A673 (cell line): Measurements from ENCODE around the gene ADORA2B. TPM values are rescaled to one million over a fixed set of nuclear protein-coding genes. Genes with fewer than 3 reads are reported as not detected.

Experiments used
- BruUV-seq: library from RNA; stranded (reverse); fragments of 400-500 nt; replicated peaks from 2 replicates; lab custom pipeline; 2021; lab: Mats Ljungman, UMichigan
- CTCF ChIA-PET: fragments of 300-600 bp; sonication (Branson Sonifier 250); formaldehyde crosslinking; loops from one replicate; lab custom pipeline; 2022; ENCODE audit warnings: antibody characterized with exemption; lab: Charles Lee
- POLR2A ChIA-PET: fragments of 300-600 bp; sonication (Branson Sonifier 250); formaldehyde crosslinking; loops from one replicate; lab custom pipeline; 2022; ENCODE audit warnings: antibody characterized with exemption; ENCODE audit not compliant: low non-redundant PET; lab: Charles Lee
- DNase-seq: peaks from one replicate; pipeline ENCODE4 v3.0.0-alpha.2; 2015; ENCODE audit warnings: low spot score
- H3K27ac ChIP-seq: fragments of 200-600 bp; sonication (generic); 2 replicates; pipeline ENCODE4 v1.5.1; 2016; ENCODE audit warnings: mixed run types, low read depth, mild to moderate bottlenecking, mixed read lengths, antibody characterized with exemption, low read length; ENCODE audit not compliant: poor library complexity, severe bottlenecking
- H3K27me3 ChIP-seq: fragments of 200-600 bp; sonication (generic); replicated peaks from 2 replicates; pipeline ENCODE4 v1.6.1; 2017; ENCODE audit warnings: mixed run types, low read depth, mild to moderate bottlenecking, mixed read lengths, antibody characterized with exemption, low read length; ENCODE audit not compliant: insufficient read depth, poor library complexity
- H3K36me3 ChIP-seq: fragments of 200-600 bp; sonication (generic); 2 replicates; pipeline ENCODE4 v1.6.1; 2016; ENCODE audit warnings: mixed run types, mild to moderate bottlenecking, mixed read lengths, antibody characterized with exemption, low read length; ENCODE audit not compliant: insufficient read depth, poor library complexity, severe bottlenecking
- H3K4me1 ChIP-seq: fragments of 200-600 bp; sonication (generic); 2 replicates; pipeline ENCODE4 v1.6.1; 2017; ENCODE audit warnings: mixed run types, mild to moderate bottlenecking, mixed read lengths, antibody characterized with exemption, low read length; ENCODE audit not compliant: insufficient read depth, poor library complexity, severe bottlenecking
- H3K4me3 ChIP-seq: fragments of 200-600 bp; sonication (generic); 2 replicates; pipeline ENCODE4 v1.5.1; 2016; ENCODE audit warnings: low read depth, mixed run types, mild to moderate bottlenecking, mixed read lengths, low read length; ENCODE audit not compliant: poor library complexity, severe bottlenecking
- H3K9me3 ChIP-seq: fragments of 200-600 bp; sonication (generic); 2 replicates; pipeline ENCODE4 v1.6.1; 2016; ENCODE audit warnings: mixed run types, low read depth, mild to moderate bottlenecking, mixed read lengths, antibody characterized with exemption, low read length; ENCODE audit not compliant: poor library complexity, severe bottlenecking
- CTCF ChIP-seq: fragments of 300-800, 200-600 bp; sonication (generic); conservative IDR thresholded peaks from 2 replicates; pipeline ENCODE4 v1.5.1; 2017; ENCODE audit warnings: low read depth, mild to moderate bottlenecking, antibody characterized with exemption, low read length, moderate library complexity, mixed read lengths
- EZH2 ChIP-seq: fragments of 200-600 bp; sonication (generic); IDR thresholded peaks from 2 replicates; pipeline ENCODE4 v1.6.1; 2017; ENCODE audit warnings: borderline replicate concordance, low read depth, mild to moderate bottlenecking, mixed read lengths, antibody characterized with exemption, low read length; ENCODE audit not compliant: poor library complexity, severe bottlenecking
- intact Hi-C: fragments of 100-400 bp; cut with micrococcal nuclease; formaldehyde crosslinking; loops from one replicate; pipeline ENCODE4 v1.10.0; 2022; ENCODE audit not compliant: unreplicated experiment
- total RNA-seq: library from RNA; stranded (reverse); gene quantifications from 2 replicates; pipeline ENCODE4 v1.2.3, GENCODE V29; 2021

ADORA2B gene
- total RNA-seq, 1 experiment from 2014 or later = 3.9 TPM

GRCh38 chr17:16023881-16024280, 79.0 kb downstream of the ADORA2B start:
- H3K27ac ChIP-seq = no peak overlapping the region
- H3K4me3 ChIP-seq = no peak overlapping the region
- ChIA-PET POLR2A (no interaction called here), CTCF (no interaction called here)
- intact Hi-C loops = no loop called here
- H3K27me3 ChIP-seq = no peaks in the 10 kb centered on the region
- no peak for DNase-seq
- peaks cover 58% of the 10 kb centered on the region for H3K36me3 ChIP-seq
- TF ChIP-seq CTCF = no peak
- TF ChIP-seq EZH2 = no peak
- no peaks in the 10 kb centered on the region for H3K9me3 ChIP-seq
- H3K4me1 ChIP-seq = no peaks in the 10 kb centered on the region
- no TSS peak for BruUV-seq

GRCh38 chr17:16025202-16025601, 80.3 kb downstream of the ADORA2B start:
- ChIA-PET POLR2A (no interaction called here), CTCF (no interaction called here)
- DNase-seq = no peak
- no peak overlapping the region for H3K27ac ChIP-seq
- intact Hi-C loops = no loop called here
- peaks cover 69% of the 10 kb centered on the region for H3K36me3 ChIP-seq
- no TSS peak for BruUV-seq
- H3K9me3 ChIP-seq = no peaks in the 10 kb centered on the region
- no peaks in the 10 kb centered on the region for H3K4me1 ChIP-seq
- no peak overlapping the region for H3K4me3 ChIP-seq
- H3K27me3 ChIP-seq = no peaks in the 10 kb centered on the region
- TF ChIP-seq EZH2 = no peak

Other genes with a start within 250 kb of the ADORA2B start
- 79.4 and 82.0 TPM in 2 replicates for gene ZNF286A, start 245.4 kb upstream of the ADORA2B start, total RNA-seq
- 0.11 and 0.39 TPM in 2 replicates for gene TBC1D26, start 212.8 kb upstream of the ADORA2B start, total RNA-seq
- 28.7 and 39.8 TPM in 2 replicates for gene ZSWIM7, start 54.6 kb downstream of the ADORA2B start, total RNA-seq
- gene TTC19, start 54.7 kb downstream of the ADORA2B start, total RNA-seq = 44.5 and 53.8 TPM in 2 replicates